Endodermal cell (in vitro differentiated cells): ENCODE data around the gene PSMF1. TPM values are rescaled to one million over a fixed set of nuclear protein-coding genes. Genes with fewer than 3 reads are reported as not detected.

ENCODE experiments used
- DNase-seq: peaks from one replicate; pipeline ENCODE4 v3.0.0-alpha.2; 2017
- H3K27ac ChIP-seq: 2 replicates; pipeline ENCODE4 v1.5.1; 2013; ENCODE audit warnings: mild to moderate bottlenecking, low read depth, low read length, moderate library complexity
- H3K27me3 ChIP-seq: 2 replicates; pipeline ENCODE4 v1.6.1; 2013; ENCODE audit warnings: mild to moderate bottlenecking, low read length, moderate library complexity; ENCODE audit not compliant: insufficient read depth, control insufficient read depth, poor library complexity, severe bottlenecking
- H3K36me3 ChIP-seq: 2 replicates; pipeline ENCODE4 v1.7.0; 2013; ENCODE audit warnings: mild to moderate bottlenecking, low read length, moderate library complexity; ENCODE audit not compliant: control insufficient read depth, insufficient read depth
- H3K4me1 ChIP-seq: one replicate; pipeline ENCODE4 v1.7.0; 2013; ENCODE audit warnings: low read length; ENCODE audit not compliant: control insufficient read depth, insufficient read depth
- H3K4me3 ChIP-seq: 2 replicates; pipeline ENCODE4 v1.5.1; 2013; ENCODE audit warnings: mild to moderate bottlenecking, low read length, moderate library complexity
- H3K9ac ChIP-seq: 2 replicates; pipeline ENCODE4 v1.6.1; 2013; ENCODE audit warnings: mild to moderate bottlenecking, low read length, moderate library complexity; ENCODE audit not compliant: poor library complexity, severe bottlenecking; ENCODE audit errors: extremely low read depth
- H3K9me3 ChIP-seq: 2 replicates; pipeline ENCODE4 v1.6.1; 2013; ENCODE audit warnings: mild to moderate bottlenecking, low read length, moderate library complexity; ENCODE audit not compliant: control insufficient read depth
- H3K27ac Mint-ChIP-seq: 2 replicates; pipeline ENCODE4 v1.8.0; 2020; ENCODE audit warnings: mixed read lengths
- H3K27me3 Mint-ChIP-seq: 2 replicates; pipeline ENCODE4 v1.8.0; 2021; ENCODE audit warnings: mild to moderate bottlenecking, mixed read lengths; ENCODE audit not compliant: insufficient read depth
- H3K36me3 Mint-ChIP-seq: 2 replicates; pipeline ENCODE4 v1.8.0; 2020; ENCODE audit warnings: low read depth, mixed read lengths
- H3K4me1 Mint-ChIP-seq: 2 replicates; pipeline ENCODE4 v1.8.0; 2020; ENCODE audit warnings: mixed read lengths
- H3K4me3 Mint-ChIP-seq: 2 replicates; pipeline ENCODE4 v1.8.0; 2020; ENCODE audit warnings: mild to moderate bottlenecking, moderate library complexity, mixed read lengths
- H3K9me3 Mint-ChIP-seq: 2 replicates; pipeline ENCODE4 v1.8.0; 2020; ENCODE audit warnings: mild to moderate bottlenecking, mixed read lengths
- WGBS, 2 experiments: methylation state at CpG; one replicate each; pipeline versions ENCODE4 v1.1.5 to v1.1.7; 2013; ENCODE audit warnings: missing lambda C conversion rate in 2 of 2, mixed read lengths in 1 of 2; ENCODE audit not compliant: insufficient coverage in 1 of 2, insufficient read length in 1 of 2; 5-methylcytosine and 5-hydroxymethylcytosine counted together
- total RNA-seq, 2 donors: library from RNA; stranded (reverse); fragmentation: NEBNext Ultra II Directional in 1 of 2; extraction: Animal tissue kit (Norgen Biotek cat#: 25700) in 1 of 2; gene quantifications; 2 replicates in 1 of 2; 3 replicates in 1 of 2; pipeline ENCODE4 v1.2.1, GENCODE V29; 2021
- TF ChIP-seq, protein P1 (sequence below): fragments of 200-600 bp; sonication (generic); conservative IDR thresholded peaks from 2 replicates; pipeline ENCODE4 v1.5.0; 2021; ENCODE audit warnings: antibody characterized with exemption, mild to moderate bottlenecking

PSMF1 gene
- total RNA-seq, 2 donors from 2014 or later, result 72.5 to 84.7 TPM

DNA sequence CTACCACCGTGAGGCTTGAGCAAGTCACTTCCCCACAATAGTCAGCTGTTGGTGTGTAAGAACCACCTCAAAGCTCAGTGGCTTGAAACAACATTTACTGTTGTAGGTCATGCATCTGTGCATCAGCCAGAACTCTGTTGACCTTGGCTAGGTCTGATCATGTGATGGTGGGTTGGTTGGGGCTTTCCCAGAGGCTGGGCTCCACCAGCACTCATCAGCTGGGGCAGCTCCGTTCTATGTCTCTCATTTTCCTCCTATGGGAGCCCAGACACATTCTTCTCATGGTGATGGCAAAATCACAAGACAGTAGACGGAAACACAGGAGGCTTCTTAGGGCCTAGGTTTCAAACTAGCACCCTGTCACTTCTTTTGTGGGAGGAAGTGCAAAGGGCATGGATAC, 42.8 kb upstream of the PSMF1 start:
- no peaks in the 10 kb centered on the region for H3K36me3 Mint-ChIP-seq
- Histone ChIP-seq H3K27me3 (no peaks in the 10 kb centered on the region), H3K27ac (no peak overlapping the region), H3K36me3 (no peaks in the 10 kb centered on the region), H3K4me3 (no peak overlapping the region), H3K9ac (no peak overlapping the region), H3K4me1 (no peaks in the 10 kb centered on the region), H3K9me3 (peaks cover 12% of the 10 kb centered on the region)
- H3K27ac Mint-ChIP-seq, result no peak overlapping the region
- no peaks in the 10 kb centered on the region for H3K4me1 Mint-ChIP-seq
- H3K4me3 Mint-ChIP-seq, result no peak overlapping the region
- H3K27me3 Mint-ChIP-seq, result peaks cover 8% of the 10 kb centered on the region
- 92 to 100% methylated on average over 2 to 3 of the region's 3 CpGs for WGBS, 2 experiments
- TF ChIP-seq, protein P1, sequence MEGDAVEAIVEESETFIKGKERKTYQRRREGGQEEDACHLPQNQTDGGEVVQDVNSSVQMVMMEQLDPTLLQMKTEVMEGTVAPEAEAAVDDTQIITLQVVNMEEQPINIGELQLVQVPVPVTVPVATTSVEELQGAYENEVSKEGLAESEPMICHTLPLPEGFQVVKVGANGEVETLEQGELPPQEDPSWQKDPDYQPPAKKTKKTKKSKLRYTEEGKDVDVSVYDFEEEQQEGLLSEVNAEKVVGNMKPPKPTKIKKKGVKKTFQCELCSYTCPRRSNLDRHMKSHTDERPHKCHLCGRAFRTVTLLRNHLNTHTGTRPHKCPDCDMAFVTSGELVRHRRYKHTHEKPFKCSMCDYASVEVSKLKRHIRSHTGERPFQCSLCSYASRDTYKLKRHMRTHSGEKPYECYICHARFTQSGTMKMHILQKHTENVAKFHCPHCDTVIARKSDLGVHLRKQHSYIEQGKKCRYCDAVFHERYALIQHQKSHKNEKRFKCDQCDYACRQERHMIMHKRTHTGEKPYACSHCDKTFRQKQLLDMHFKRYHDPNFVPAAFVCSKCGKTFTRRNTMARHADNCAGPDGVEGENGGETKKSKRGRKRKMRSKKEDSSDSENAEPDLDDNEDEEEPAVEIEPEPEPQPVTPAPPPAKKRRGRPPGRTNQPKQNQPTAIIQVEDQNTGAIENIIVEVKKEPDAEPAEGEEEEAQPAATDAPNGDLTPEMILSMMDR, result no peak
- H3K9me3 Mint-ChIP-seq, result peaks cover 16% of the 10 kb centered on the region
- DNase-seq, result no peak

DNA sequence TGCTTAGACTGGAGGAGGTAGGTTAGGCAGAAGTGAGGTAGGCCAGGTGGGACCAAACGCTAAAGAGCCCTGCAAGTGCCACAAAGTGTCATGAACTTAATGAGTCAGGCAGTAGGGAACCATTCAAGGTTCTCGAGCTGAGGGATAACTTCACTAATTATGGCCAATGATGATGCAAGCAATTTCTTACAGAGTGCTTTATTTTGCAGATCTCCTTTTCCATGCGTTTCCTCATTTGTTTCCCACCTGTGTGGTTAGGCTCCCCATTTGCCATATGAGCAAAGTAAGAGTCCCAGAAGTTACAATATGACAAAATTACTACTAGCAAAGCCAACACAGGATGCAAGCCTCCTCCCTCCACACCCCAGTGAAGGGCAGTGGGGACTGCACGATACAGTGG, 36.5 kb upstream of the PSMF1 start:
- Mint-ChIP-seq H3K27ac (no peak overlapping the region), H3K4me1 (no peaks in the 10 kb centered on the region), H3K4me3 (no peak overlapping the region), H3K27me3 (peaks cover 15% of the 10 kb centered on the region), H3K9me3 (peaks cover 10% of the 10 kb centered on the region), H3K36me3 (no peaks in the 10 kb centered on the region)
- Histone ChIP-seq H3K36me3 (no peaks in the 10 kb centered on the region), H3K27me3 (no peaks in the 10 kb centered on the region), H3K9ac (no peak overlapping the region), H3K4me3 (no peak overlapping the region), H3K27ac (no peak overlapping the region), H3K4me1 (no peaks in the 10 kb centered on the region), H3K9me3 (peaks cover 9% of the 10 kb centered on the region)
- WGBS, 2 experiments, result 91 to 93% methylated on average over 3 to 4 of the region's 4 CpGs
- TF ChIP-seq, protein P1, result no peak
- no peak for DNase-seq

DNA sequence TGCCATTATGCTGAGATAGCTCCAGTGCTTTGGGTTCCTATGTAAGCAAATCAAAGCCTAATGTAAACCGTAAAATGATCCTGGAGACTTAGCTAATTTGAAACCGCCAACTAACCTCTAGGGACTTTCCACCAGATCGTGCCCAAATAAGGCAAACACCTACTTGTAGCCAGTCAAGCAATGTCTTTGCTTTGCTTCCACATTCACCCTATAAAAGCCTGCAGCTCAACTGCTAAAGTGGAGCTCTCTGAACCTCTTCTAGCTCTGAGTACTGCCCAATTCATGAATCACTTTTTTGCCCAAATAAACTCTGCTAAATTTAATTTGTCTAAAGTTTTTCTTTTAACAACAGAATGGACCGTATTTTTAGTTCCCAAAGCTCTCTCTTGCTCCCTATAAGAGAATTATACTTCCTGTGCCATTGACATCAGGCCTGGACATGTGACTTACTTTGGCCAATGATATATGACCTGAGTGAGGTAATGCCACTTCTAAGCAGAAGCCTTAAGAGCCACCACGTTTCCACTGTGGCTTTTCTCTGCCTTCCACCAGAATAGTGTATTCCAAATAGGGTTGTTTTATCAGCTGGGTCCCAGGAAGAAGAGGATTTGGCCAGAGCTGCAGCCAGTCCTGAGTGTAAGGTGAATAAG, 34.8 kb upstream of the PSMF1 start:
- Histone ChIP-seq H3K9ac (no peak overlapping the region), H3K27ac (no peak overlapping the region), H3K9me3 (peaks cover 9% of the 10 kb centered on the region), H3K27me3 (no peaks in the 10 kb centered on the region), H3K4me1 (no peaks in the 10 kb centered on the region), H3K4me3 (no peak overlapping the region), H3K36me3 (no peaks in the 10 kb centered on the region)
- Mint-ChIP-seq H3K4me3 (no peak overlapping the region), H3K27ac (no peak overlapping the region), H3K4me1 (no peaks in the 10 kb centered on the region), H3K36me3 (no peaks in the 10 kb centered on the region), H3K9me3 (peaks cover 10% of the 10 kb centered on the region), H3K27me3 (peaks cover 11% of the 10 kb centered on the region)
- 74 to 100% methylated on average over 4 to 5 of the region's 5 CpGs for WGBS, 2 experiments
- TF ChIP-seq, protein P1, result no peak
- DNase-seq, result no peak
